Uterus (tissue), 2 donors: Measurements from ENCODE around the gene SMIM10L1.

ENCODE experiments used
- CTCF ChIP-seq, 4 experiments: fragments of 200-600 bp in 2 of 4; fragments of 450-650 bp in 2 of 4; sonication (generic) in 2 of 4; IDR thresholded peaks; one replicate each; pipeline ENCODE4 v1.5.1; 2016 to 2019; ENCODE audit warnings: antibody characterized with exemption in 4 of 4, mild to moderate bottlenecking in 2 of 4, moderate library complexity in 1 of 4
- POLR2A ChIP-seq, 2 donors: fragments of 450-650 bp; IDR thresholded peaks; one replicate each; pipeline ENCODE4 v1.6.1; 2016; ENCODE audit warnings: antibody characterized with exemption in 2 of 2, mild to moderate bottlenecking in 1 of 2, moderate library complexity in 1 of 2

GRCh38 chr12:11171969-11172675 is 1.1 kb downstream of the SMIM10L1 start:
- no peak for TF ChIP-seq CTCF (IDR thresholded peaks at IDR 0.05)
- no peak for TF ChIP-seq POLR2A (IDR thresholded peaks at IDR 0.05)
